ENCODE data around the gene RABGAP1L. TPM values are rescaled to one million over a fixed set of nuclear protein-coding genes. Genes with fewer than 3 reads are reported as not detected.

Gene RABGAP1L
- total and polyA plus RNA-seq, 12 donors, result 13.0 to 167 (median 109) TPM

DNA sequence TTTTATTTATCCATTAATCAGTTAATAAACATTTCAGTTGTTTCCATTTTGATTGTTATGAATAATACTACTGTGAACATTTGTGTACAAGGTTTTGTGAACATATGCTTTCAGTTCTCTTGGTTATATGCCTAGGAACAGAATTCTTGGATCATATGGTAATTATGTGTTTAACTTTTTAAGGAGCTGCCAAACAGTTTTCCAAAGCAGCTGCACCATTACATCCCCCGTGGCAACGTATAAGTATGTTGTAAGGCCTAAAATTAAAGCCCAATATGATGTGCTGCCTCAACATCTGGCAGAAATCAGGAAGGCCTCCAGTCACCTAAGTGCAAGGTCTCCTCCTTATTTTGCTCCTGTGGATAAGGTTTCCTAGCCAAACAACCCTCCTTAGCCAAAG, 604.9 kb downstream of the RABGAP1L start:
- Histone ChIP-seq H3K36me3 (no peaks in the 10 kb centered on the region), H3K27ac (no peak overlapping the region), H3K27me3 (no peaks in the 10 kb centered on the region), H3K9me3 (no peaks in the 10 kb centered on the region), H3K4me1 (no peaks in the 10 kb centered on the region), H3K4me3 (no peak overlapping the region)
- TF ChIP-seq CTCF (IDR thresholded peaks at IDR 0.05), result no peak
- no peak for ATAC-seq
- intact Hi-C loops (cut with DNase I), result no loop called here
- no peak for DNase-seq
- 73 to 77% methylated on average over 2 of the region's 2 CpGs for WGBS, 2 donors

DNA sequence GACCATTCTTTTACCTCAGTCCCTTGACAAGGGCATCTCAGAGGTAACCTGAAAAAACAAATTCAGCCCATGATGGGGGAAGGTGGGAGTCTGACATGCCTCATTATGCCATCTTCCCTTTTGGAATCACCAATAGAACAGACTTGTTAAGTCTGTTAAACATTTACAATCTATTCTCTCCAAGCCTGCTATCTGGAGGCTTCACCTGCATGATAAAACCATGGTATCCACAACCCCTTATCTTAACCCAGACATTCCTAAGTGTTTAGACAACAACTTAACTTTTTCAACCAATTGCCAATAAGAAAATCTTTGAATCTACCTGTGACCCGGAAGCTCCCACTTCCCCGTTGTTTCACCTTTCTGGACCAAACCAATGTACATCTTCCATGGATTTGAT, 607.4 kb downstream of the RABGAP1L start:
- no peak overlapping the region for H3K27ac ChIP-seq
- no peak for TF ChIP-seq CTCF (IDR thresholded peaks at IDR 0.05)
- no peaks in the 10 kb centered on the region for H3K4me1 ChIP-seq
- no peaks in the 10 kb centered on the region for H3K36me3 ChIP-seq
- no peaks in the 10 kb centered on the region for H3K27me3 ChIP-seq
- ATAC-seq, result no peak
- no peak overlapping the region for H3K4me3 ChIP-seq
- WGBS, 2 donors, result 96 to 97% methylated on average over 2 of the region's 2 CpGs
- no peak for DNase-seq
- H3K9me3 ChIP-seq, result no peaks in the 10 kb centered on the region
- intact Hi-C loops (cut with DNase I), result loop anchor here in 1 of 10 donors (5.0 kb wide), 1 partner anchor 226 kb away; no protein-coding TSS in a partner anchor

DNA sequence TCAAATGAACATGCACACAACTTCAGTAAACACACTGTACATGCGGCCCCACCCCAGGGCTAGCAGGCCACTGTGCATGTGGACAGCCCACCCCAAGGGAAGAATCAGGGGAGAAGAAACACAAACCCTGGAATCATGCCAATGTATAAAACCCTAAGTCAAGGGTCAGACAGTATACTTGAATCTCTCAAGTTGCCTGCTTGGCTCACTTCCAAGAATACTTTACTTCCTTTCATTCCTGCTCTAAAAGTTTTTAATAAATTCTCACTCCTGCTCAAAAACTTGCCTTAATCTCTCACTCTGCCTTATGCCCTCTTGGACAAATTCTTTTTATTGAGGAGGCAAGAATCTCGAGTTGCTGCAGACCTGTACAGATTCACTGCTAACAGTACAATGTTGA, 609.2 kb downstream of the RABGAP1L start:
- no peaks in the 10 kb centered on the region for H3K36me3 ChIP-seq
- H3K27me3 ChIP-seq, result no peaks in the 10 kb centered on the region
- 37 to 65% methylated on average over 2 of the region's 2 CpGs for WGBS, 2 donors
- no peak for DNase-seq
- no peak overlapping the region for H3K4me3 ChIP-seq
- no peaks in the 10 kb centered on the region for H3K4me1 ChIP-seq
- ATAC-seq, result no peak
- no peak for TF ChIP-seq CTCF (IDR thresholded peaks at IDR 0.05)
- intact Hi-C loops (cut with DNase I), result loop anchor here in 1 of 10 donors (5.0 kb wide), 1 partner anchor 224 kb away; no protein-coding TSS in a partner anchor
- no peaks in the 10 kb centered on the region for H3K9me3 ChIP-seq
- H3K27ac ChIP-seq, result no peak overlapping the region

DNA sequence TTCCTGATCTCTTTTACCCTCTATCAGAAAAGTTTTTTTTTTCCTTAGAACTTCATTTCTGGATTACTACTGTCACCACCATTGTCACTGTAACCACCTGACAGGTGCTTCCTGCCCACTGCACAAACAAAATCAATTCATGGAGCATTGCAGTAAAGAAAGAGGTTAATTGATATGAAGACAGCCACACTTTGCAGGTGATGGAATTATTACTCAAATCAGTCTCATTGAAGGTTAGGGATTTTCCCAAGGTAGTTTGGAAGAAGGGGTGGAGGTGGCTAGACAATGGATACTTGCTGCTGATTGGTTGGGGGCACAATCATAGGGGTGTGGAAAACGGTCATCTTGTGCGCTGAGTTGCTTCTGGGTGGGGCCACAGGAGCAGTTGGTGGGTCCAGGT, 609.6 kb downstream of the RABGAP1L start:
- intact Hi-C loops (cut with DNase I), result loop anchor here in 1 of 10 donors (5.0 kb wide), 1 partner anchor 223 kb away; no protein-coding TSS in a partner anchor

More for the DNA sequence above, 609.6 kb downstream of the RABGAP1L start:
- Histone ChIP-seq H3K36me3 (no peaks in the 10 kb centered on the region), H3K4me3 (no peak overlapping the region), H3K27me3 (no peaks in the 10 kb centered on the region), H3K4me1 (no peaks in the 10 kb centered on the region), H3K27ac (no peak overlapping the region), H3K9me3 (no peaks in the 10 kb centered on the region)
- no peak for TF ChIP-seq CTCF (IDR thresholded peaks at IDR 0.05)
- ATAC-seq (no peak), DNase-seq (no peak)
- WGBS, 2 donors, result 86 to 94% methylated on average over 2 of the region's 2 CpGs
